MCF 10A (cell line): ENCODE measurements around the gene SH3YL1. TPM values are rescaled to one million over a fixed set of nuclear protein-coding genes. Genes with fewer than 3 reads are reported as not detected.

Experiments
- BruUV-seq: library from RNA; stranded (reverse); fragments of 400-500 nt; replicated peaks from 2 replicates; lab custom pipeline; 2021; lab: Mats Ljungman, UMichigan
- CTCF ChIA-PET: fragments of 300-600 bp; sonication (Branson Sonifier 250); formaldehyde crosslinking; extraction: SDS; loops from one replicate; lab custom pipeline; 2021; ENCODE audit warnings: antibody characterized with exemption, inconsistent platforms; lab: Yijun Ruan, JAX
- POLR2A ChIA-PET: fragments of 300-600, 350-650 bp; sonication (Branson Sonifier 250); formaldehyde crosslinking; extraction: SDS; loops from one replicate; lab custom pipeline; 2020; ENCODE audit warnings: antibody characterized with exemption, inconsistent platforms; lab: Yijun Ruan, JAX
- DNase-seq: peaks from one replicate; pipeline ENCODE4 v3.0.0-alpha.2; 2018; ENCODE audit not compliant: unreplicated experiment
- H3K27ac Mint-ChIP-seq: one replicate; pipeline ENCODE4 v1.8.0; 2022; ENCODE audit warnings: mild to moderate bottlenecking, low read depth, mixed read lengths; ENCODE audit not compliant: unreplicated experiment
- H3K27me3 Mint-ChIP-seq: one replicate; pipeline ENCODE4 v1.8.0; 2022; ENCODE audit warnings: mixed read lengths; ENCODE audit not compliant: insufficient read depth, unreplicated experiment
- H3K36me3 Mint-ChIP-seq: one replicate; pipeline ENCODE4 v1.8.0; 2022; ENCODE audit warnings: mild to moderate bottlenecking, moderate library complexity, mixed read lengths; ENCODE audit not compliant: insufficient read depth, unreplicated experiment
- H3K4me1 Mint-ChIP-seq: one replicate; pipeline ENCODE4 v1.8.0; 2022; ENCODE audit warnings: mixed read lengths; ENCODE audit not compliant: insufficient read depth, unreplicated experiment
- H3K4me3 Mint-ChIP-seq: one replicate; pipeline ENCODE4 v1.8.0; 2022; ENCODE audit warnings: mild to moderate bottlenecking, moderate library complexity, mixed read lengths; ENCODE audit not compliant: unreplicated experiment
- H3K9me3 Mint-ChIP-seq: one replicate; pipeline ENCODE4 v1.8.0; 2022; ENCODE audit warnings: mixed read lengths; ENCODE audit not compliant: unreplicated experiment
- CTCF ChIP-seq: fragments of 200-600 bp; IDR thresholded peaks from one replicate; pipeline ENCODE4 v1.8.0; 2022; ENCODE audit warnings: antibody characterized with exemption, mild to moderate bottlenecking; ENCODE audit not compliant: unreplicated experiment
- intact Hi-C: fragments of 100-400 bp; cut with micrococcal nuclease; formaldehyde crosslinking; loops from 2 replicates; pipeline ENCODE4 v1.14.1; 2022
- total RNA-seq: library from RNA; stranded (reverse); gene quantifications from 2 replicates; pipeline ENCODE4 v1.2.3, GENCODE V29; 2022

SH3YL1 gene
- total RNA-seq, 1 experiment from 2014 or later: 47.4 TPM

- Mint-ChIP-seq H3K9me3 (no peaks in the 10 kb centered on the region), H3K27ac (no peak overlapping the region), H3K4me1 (no peaks in the 10 kb centered on the region), H3K4me3 (no peak overlapping the region), H3K27me3 (no peaks in the 10 kb centered on the region), H3K36me3 (no peaks in the 10 kb centered on the region)
- TF ChIP-seq CTCF: no peak
- no TSS peak for BruUV-seq
- intact Hi-C loops: no loop called here
- CTCF ChIA-PET: interaction anchor here (0.5 to 0.8 kb wide), 3 partner anchors 8 to 192 kb away, joined by 3 to 4 read pairs (median 3); no protein-coding TSS in a partner anchor
- POLR2A ChIA-PET: interaction anchor here (0.9 to 1.3 kb wide), 2 partner anchors 18 to 45 kb away, joined by 3 to 4 read pairs; no protein-coding TSS in a partner anchor
- DNase-seq: no peak
Observed at GRCh38 chr2:309148-309953, 45.5 kb upstream of the SH3YL1 start.

GRCh38 chr2:305366-305765 lies 41.5 kb upstream of the SH3YL1 start:
- POLR2A ChIA-PET: no interaction called here
- CTCF ChIA-PET: no interaction called here
- BruUV-seq: no TSS peak
- Mint-ChIP-seq H3K27me3 (no peaks in the 10 kb centered on the region), H3K36me3 (no peaks in the 10 kb centered on the region), H3K4me1 (no peaks in the 10 kb centered on the region), H3K27ac (no peak overlapping the region), H3K4me3 (no peak overlapping the region), H3K9me3 (no peaks in the 10 kb centered on the region)
- no peak for TF ChIP-seq CTCF
- intact Hi-C loops: no loop called here
- DNase-seq: no peak

- no peak for TF ChIP-seq CTCF
- H3K4me1 Mint-ChIP-seq: no peaks in the 10 kb centered on the region
- no TSS peak for BruUV-seq
- intact Hi-C loops: no loop called here
- no peak overlapping the region for H3K4me3 Mint-ChIP-seq
- no peak for DNase-seq
- CTCF ChIA-PET: interaction anchor here (0.6 kb wide), 1 partner anchor 278 kb away, joined by 5 read pairs; no protein-coding TSS in a partner anchor
- peaks cover 32% of the 10 kb centered on the region for H3K27me3 Mint-ChIP-seq
- POLR2A ChIA-PET: interaction anchor here (1.2 kb wide), 1 partner anchor 13 kb away, joined by 3 read pairs; no protein-coding TSS in a partner anchor
- no peaks in the 10 kb centered on the region for H3K36me3 Mint-ChIP-seq
- no peaks in the 10 kb centered on the region for H3K9me3 Mint-ChIP-seq
- no peak overlapping the region for H3K27ac Mint-ChIP-seq
Observed at GRCh38 chr2:296354-296753, 32.5 kb upstream of the SH3YL1 start.

GRCh38 chr2:295090-295489 lies 31.3 kb upstream of the SH3YL1 start:
- BruUV-seq: no TSS peak
- no peak overlapping the region for H3K27ac Mint-ChIP-seq
- TF ChIP-seq CTCF: no peak
- no peaks in the 10 kb centered on the region for H3K9me3 Mint-ChIP-seq
- no peaks in the 10 kb centered on the region for H3K4me1 Mint-ChIP-seq
- DNase-seq: no peak
- intact Hi-C loops: no loop called here
- no peaks in the 10 kb centered on the region for H3K36me3 Mint-ChIP-seq
- H3K4me3 Mint-ChIP-seq: no peak overlapping the region
- H3K27me3 Mint-ChIP-seq: peaks cover 32% of the 10 kb centered on the region
- ChIA-PET CTCF (no interaction called here), POLR2A (no interaction called here)
